Mammary epithelial cell (primary cell): ENCODE measurements around the gene FAM151A.

Experiments used
- CTCF ChIP-seq, 2 donors: IDR thresholded peaks in 1 of 2; conservative IDR thresholded peaks in 1 of 2; 2 replicates each; pipeline ENCODE4 v1.5.1; 2011 to 2012; ENCODE audit warnings: inconsistent platforms in 2 of 2, low read length in 2 of 2, mild to moderate bottlenecking in 2 of 2, control low read depth in 1 of 2, low read depth in 1 of 2; ENCODE audit not compliant: insufficient read depth in 1 of 2; ENCODE audit errors: extremely low read depth in 1 of 2
- EZH2 ChIP-seq: IDR thresholded peaks from 2 replicates; pipeline ENCODE4 v1.6.1; 2012; ENCODE audit warnings: low read length, inconsistent platforms, borderline replicate concordance

GRCh38 chr1:54606096-54606989 lies 17.0 kb downstream of the FAM151A start:
- TF ChIP-seq CTCF (conservative IDR thresholded peaks at IDR 0.05 in 1 of 2, IDR thresholded peaks at IDR 0.05 in 1 of 2; ENCODE audit: extremely low read depth in 1 of 2, insufficient read depth in 1 of 2, low read depth in 1 of 2, low read length in 2 of 2) (no peak), EZH2 (no peak)
